WERI-Rb-1 (cell line): ENCODE measurements around the gene STAC2.

Experiments
- DNase-seq: peaks from one replicate; pipeline ENCODE4 v3.0.0-alpha.2; 2020
- H3K27ac ChIP-seq: fragments of 250-450 bp; sonication (Bioruptor Pico); 2 replicates; pipeline ENCODE4 v1.5.1; 2020; ENCODE audit warnings: mild to moderate bottlenecking, moderate library complexity
- H3K27me3 ChIP-seq: fragments of 250-450 bp; sonication (Bioruptor Pico); 2 replicates; pipeline ENCODE4 v1.5.1; 2021; ENCODE audit warnings: mild to moderate bottlenecking, low read depth, moderate library complexity; ENCODE audit not compliant: insufficient read depth, severe bottlenecking
- H3K36me3 ChIP-seq: fragments of 250-450 bp; sonication (Bioruptor Pico); 2 replicates; pipeline ENCODE4 v1.5.1; 2020; ENCODE audit warnings: mild to moderate bottlenecking, moderate library complexity
- H3K4me3 ChIP-seq: 2 replicates; pipeline ENCODE4 v1.5.1; 2011; ENCODE audit warnings: low read depth, mild to moderate bottlenecking, control low read depth, low read length
- H3K9me3 ChIP-seq: fragments of 250-450 bp; sonication (Bioruptor Pico); 2 replicates; pipeline ENCODE4 v1.5.1; 2021; ENCODE audit warnings: mild to moderate bottlenecking, moderate library complexity; ENCODE audit not compliant: severe bottlenecking
- CTCF ChIP-seq: IDR thresholded peaks from 2 replicates; pipeline ENCODE4 v1.5.1; 2011; ENCODE audit warnings: low read depth, mild to moderate bottlenecking, control low read depth, inconsistent platforms, low read length

The STAC2 gene

GRCh38 chr17:39196808-39197291 is 28.9 kb downstream of the STAC2 start:
- peak overlapping the region; percentile 77 for H3K4me3 ChIP-seq
- H3K27ac ChIP-seq = peak overlapping the region; percentile 69
- peaks cover 19% of the 10 kb centered on the region for H3K36me3 ChIP-seq
- H3K27me3 ChIP-seq = no peaks in the 10 kb centered on the region
- DNase-seq = peak; percentile 31
- H3K9me3 ChIP-seq = no peaks in the 10 kb centered on the region
- no peak for TF ChIP-seq CTCF

GRCh38 chr17:39196241-39196807 is 29.4 kb downstream of the STAC2 start:
- no peak for TF ChIP-seq CTCF

GRCh38 chr17:39195568-39196160 is 30.1 kb downstream of the STAC2 start:
- TF ChIP-seq CTCF = no peak
- H3K9me3 ChIP-seq = no peaks in the 10 kb centered on the region
- H3K36me3 ChIP-seq = peaks cover 18% of the 10 kb centered on the region
- no peak for DNase-seq
- H3K27ac ChIP-seq = no peak overlapping the region
- H3K4me3 ChIP-seq = no peak overlapping the region
- no peaks in the 10 kb centered on the region for H3K27me3 ChIP-seq

More at GRCh38 chr17:39196241-39196807, 29.4 kb downstream of the STAC2 start:
- Histone ChIP-seq H3K4me3 (no peak overlapping the region; the same call in 1 of the 2 replicates), H3K9me3 (no peaks in the 10 kb centered on the region), H3K27ac (no peak overlapping the region), H3K36me3 (peaks cover 15% of the 10 kb centered on the region), H3K27me3 (no peaks in the 10 kb centered on the region)
- no peak for DNase-seq

- Histone ChIP-seq H3K4me3 (no peak overlapping the region), H3K36me3 (peaks cover 24% of the 10 kb centered on the region), H3K27me3 (no peaks in the 10 kb centered on the region), H3K27ac (no peak overlapping the region; the same call in 1 of the 2 replicates), H3K9me3 (no peaks in the 10 kb centered on the region)
- DNase-seq = no peak
- TF ChIP-seq CTCF = no peak
Measured at GRCh38 chr17:39194985-39195524, 30.7 kb downstream of the STAC2 start.

GRCh38 chr17:39194089-39194984 is 31.4 kb downstream of the STAC2 start:
- DNase-seq = peak; percentile 92
- H3K36me3 ChIP-seq = peaks cover 31% of the 10 kb centered on the region
- H3K9me3 ChIP-seq = no peaks in the 10 kb centered on the region
- TF ChIP-seq CTCF = peak; percentile 83
- no peaks in the 10 kb centered on the region for H3K27me3 ChIP-seq
- H3K27ac ChIP-seq = no peak overlapping the region; the same call in 1 of the 2 replicates
- no peak overlapping the region for H3K4me3 ChIP-seq
